ENCODE data around the gene ALX4.

Gene ALX4

GRCh38 chr11:44229624-44230023, 80.3 kb downstream of the ALX4 start:
- Histone ChIP-seq H3K27me3 (ENCODE audit: low read depth) (no peaks in the 10 kb centered on the region), H3K36me3 (replicated peaks) (0 out of 2 replicates have a peak, but pooled peaks cover 3% of the 10 kb centered on the region), H3K4me1 (no peaks in the 10 kb centered on the region), H3K9me3 (no peaks in the 10 kb centered on the region), H3K4me3 (no peak overlapping the region)
- no peak for DNase-seq (ENCODE audit: low spot score in 2 of 2)
- in situ Hi-C loops (cut with MboI; ENCODE audit: low sequenced_read_pairs): no loop called here

- no peaks in the 10 kb centered on the region for H3K4me1 ChIP-seq
- no peak for DNase-seq (ENCODE audit: low spot score in 2 of 2)
- H3K36me3 ChIP-seq (replicated peaks): 0 out of 2 replicates have a peak, but pooled peaks cover 3% of the 10 kb centered on the region
- H3K27me3 ChIP-seq (ENCODE audit: low read depth): no peaks in the 10 kb centered on the region
- no peaks in the 10 kb centered on the region for H3K9me3 ChIP-seq
- H3K4me3 ChIP-seq: no peak overlapping the region
- in situ Hi-C loops (cut with MboI; ENCODE audit: low sequenced_read_pairs): no loop called here
These were observed 80.8 kb downstream of the ALX4 start for GRCh38 chr11:44229098-44229497.

- in situ Hi-C loops (cut with MboI; ENCODE audit: low sequenced_read_pairs): no loop called here
- Histone ChIP-seq H3K4me3 (no peak overlapping the region), H3K9me3 (no peaks in the 10 kb centered on the region), H3K27me3 (ENCODE audit: low read depth) (no peaks in the 10 kb centered on the region), H3K36me3 (replicated peaks) (no peaks in the 10 kb centered on the region), H3K4me1 (no peaks in the 10 kb centered on the region)
- DNase-seq (ENCODE audit: low spot score in 2 of 2): no peak
These were observed 81.6 kb downstream of the ALX4 start for GRCh38 chr11:44228379-44228778.

GRCh38 chr11:44226945-44227344, 83.0 kb downstream of the ALX4 start:
- Histone ChIP-seq H3K9me3 (no peaks in the 10 kb centered on the region), H3K4me3 (no peak overlapping the region), H3K36me3 (replicated peaks) (no peaks in the 10 kb centered on the region), H3K27me3 (ENCODE audit: low read depth) (no peaks in the 10 kb centered on the region), H3K4me1 (no peaks in the 10 kb centered on the region)
- DNase-seq (ENCODE audit: low spot score in 2 of 2): no peak
- in situ Hi-C loops (cut with MboI; ENCODE audit: low sequenced_read_pairs): no loop called here

- no peak for DNase-seq (ENCODE audit: low spot score in 2 of 2)
- in situ Hi-C loops (cut with MboI; ENCODE audit: low sequenced_read_pairs): no loop called here
- Histone ChIP-seq H3K4me1 (no peaks in the 10 kb centered on the region), H3K9me3 (no peaks in the 10 kb centered on the region), H3K27me3 (ENCODE audit: low read depth) (no peaks in the 10 kb centered on the region), H3K4me3 (no peak overlapping the region), H3K36me3 (replicated peaks) (no peaks in the 10 kb centered on the region)
These were observed 83.4 kb downstream of the ALX4 start for GRCh38 chr11:44226490-44226889.

- no peaks in the 10 kb centered on the region for H3K4me1 ChIP-seq
- H3K4me3 ChIP-seq: no peak overlapping the region
- H3K36me3 ChIP-seq (replicated peaks): no peaks in the 10 kb centered on the region
- no peaks in the 10 kb centered on the region for H3K27me3 ChIP-seq (ENCODE audit: low read depth)
- DNase-seq (ENCODE audit: low spot score in 2 of 2): no peak
- in situ Hi-C loops (cut with MboI; ENCODE audit: low sequenced_read_pairs): no loop called here
- H3K9me3 ChIP-seq: no peaks in the 10 kb centered on the region
These were observed 85.0 kb downstream of the ALX4 start for GRCh38 chr11:44224867-44225501.

- Histone ChIP-seq H3K4me1 (no peaks in the 10 kb centered on the region), H3K4me3 (no peak overlapping the region), H3K36me3 (replicated peaks) (no peaks in the 10 kb centered on the region), H3K27me3 (ENCODE audit: low read depth) (no peaks in the 10 kb centered on the region), H3K9me3 (no peaks in the 10 kb centered on the region)
- in situ Hi-C loops (cut with MboI; ENCODE audit: low sequenced_read_pairs): no loop called here
- no peak for DNase-seq (ENCODE audit: low spot score in 2 of 2)
These were observed 86.7 kb downstream of the ALX4 start for GRCh38 chr11:44223238-44223637.

- H3K36me3 ChIP-seq (replicated peaks): no peaks in the 10 kb centered on the region
- in situ Hi-C loops (cut with MboI; ENCODE audit: low sequenced_read_pairs): no loop called here
- no peaks in the 10 kb centered on the region for H3K9me3 ChIP-seq
- no peaks in the 10 kb centered on the region for H3K4me1 ChIP-seq
- no peak for DNase-seq (ENCODE audit: low spot score in 2 of 2)
- H3K27me3 ChIP-seq (ENCODE audit: low read depth): no peaks in the 10 kb centered on the region
- no peak overlapping the region for H3K4me3 ChIP-seq
These were observed 87.9 kb downstream of the ALX4 start for GRCh38 chr11:44221992-44222391.

GRCh38 chr11:44221456-44221855, 88.5 kb downstream of the ALX4 start:
- in situ Hi-C loops (cut with MboI; ENCODE audit: low sequenced_read_pairs): no loop called here
- H3K36me3 ChIP-seq (replicated peaks): no peaks in the 10 kb centered on the region
- H3K27me3 ChIP-seq (ENCODE audit: low read depth): no peaks in the 10 kb centered on the region
- no peak for DNase-seq (ENCODE audit: low spot score in 2 of 2)
- H3K4me3 ChIP-seq: no peak overlapping the region
- H3K4me1 ChIP-seq: no peaks in the 10 kb centered on the region
- no peaks in the 10 kb centered on the region for H3K9me3 ChIP-seq

- DNase-seq (ENCODE audit: low spot score in 2 of 2): no peak
- Histone ChIP-seq H3K27me3 (ENCODE audit: low read depth) (no peaks in the 10 kb centered on the region), H3K9me3 (no peaks in the 10 kb centered on the region), H3K4me3 (no peak overlapping the region), H3K4me1 (no peaks in the 10 kb centered on the region), H3K36me3 (replicated peaks) (no peaks in the 10 kb centered on the region)
- in situ Hi-C loops (cut with MboI; ENCODE audit: low sequenced_read_pairs): no loop called here
These were observed 89.8 kb downstream of the ALX4 start for GRCh38 chr11:44219830-44220796.

GRCh38 chr11:44217432-44217831, 92.5 kb downstream of the ALX4 start:
- Histone ChIP-seq H3K27me3 (ENCODE audit: low read depth) (no peaks in the 10 kb centered on the region), H3K36me3 (replicated peaks) (no peaks in the 10 kb centered on the region), H3K4me1 (no peaks in the 10 kb centered on the region), H3K4me3 (no peak overlapping the region), H3K9me3 (peaks cover under 1% of the 10 kb centered on the region; the same call in 1 of the 2 replicates)
- in situ Hi-C loops (cut with MboI; ENCODE audit: low sequenced_read_pairs): no loop called here
- no peak for DNase-seq (ENCODE audit: low spot score in 2 of 2)

- in situ Hi-C loops (cut with MboI; ENCODE audit: low sequenced_read_pairs): no loop called here
These were observed 96.8 kb downstream of the ALX4 start for GRCh38 chr11:44213148-44213547.

GRCh38 chr11:44212128-44212527, 97.8 kb downstream of the ALX4 start:
- in situ Hi-C loops (cut with MboI; ENCODE audit: low sequenced_read_pairs): no loop called here
- DNase-seq (ENCODE audit: low spot score in 2 of 2): no peak
- no peaks in the 10 kb centered on the region; the same call in 1 of the 2 replicates for H3K36me3 ChIP-seq (replicated peaks)
- peaks cover 3% of the 10 kb centered on the region; the same call in 1 of the 2 replicates for H3K9me3 ChIP-seq
- H3K4me1 ChIP-seq: no peaks in the 10 kb centered on the region
- H3K4me3 ChIP-seq: no peak overlapping the region
- no peaks in the 10 kb centered on the region for H3K27me3 ChIP-seq (ENCODE audit: low read depth)

More at GRCh38 chr11:44213148-44213547, 96.8 kb downstream of the ALX4 start:
- Histone ChIP-seq H3K36me3 (replicated peaks) (no peaks in the 10 kb centered on the region; the same call in 1 of the 2 replicates), H3K27me3 (ENCODE audit: low read depth) (no peaks in the 10 kb centered on the region), H3K9me3 (peaks cover 3% of the 10 kb centered on the region; the same call in 1 of the 2 replicates), H3K4me1 (no peaks in the 10 kb centered on the region), H3K4me3 (no peak overlapping the region)
- no peak for DNase-seq (ENCODE audit: low spot score in 2 of 2)
